IMR-90 (cell line): ENCODE results near the gene CDKL4. TPM values are rescaled to one million over a fixed set of nuclear protein-coding genes. Genes with fewer than 3 reads are reported as not detected.

Experiments
- ATAC-seq: fragments of 200-7000 bp; cut with Tn5 transposase; 2 replicates; pipeline ENCODE4 v1.9.1; 2020; ENCODE audit warnings: low read depth, mild to moderate bottlenecking, moderate library complexity
- BruUV-seq: library from RNA; stranded (reverse); fragments of 400-500 nt; replicated peaks from 2 replicates; lab custom pipeline; 2021; lab: Mats Ljungman, UMichigan
- CTCF ChIA-PET: fragments of 300-600 bp; formaldehyde crosslinking; extraction: SDS; loops from one replicate; lab custom pipeline; 2021; ENCODE audit warnings: antibody characterized with exemption; lab: Yijun Ruan, JAX
- POLR2A ChIA-PET: fragments of 300-600 bp; sonication (Branson Sonifier 250); formaldehyde crosslinking; loops from one replicate; lab custom pipeline; 2022; ENCODE audit warnings: antibody characterized with exemption; ENCODE audit not compliant: unreplicated experiment; lab: Charles Lee
- DNase-seq: peaks from one replicate; pipeline ENCODE4 v3.0.0; 2013
- H2AFZ ChIP-seq: replicated peaks from 2 replicates; pipeline ENCODE3; 2013; ENCODE audit warnings: low read length, mild to moderate bottlenecking; ENCODE audit not compliant: poor library complexity
- H2AK5ac ChIP-seq: 2 replicates; pipeline ENCODE4 v1.6.1; 2013; ENCODE audit warnings: low read depth, low read length, inconsistent platforms
- H2AK9ac ChIP-seq: replicated peaks from 2 replicates; pipeline ENCODE3; 2013; ENCODE audit warnings: mild to moderate bottlenecking, low read depth, low read length, moderate library complexity; ENCODE audit not compliant: poor library complexity
- H2BK120ac ChIP-seq: 2 replicates; pipeline ENCODE4 v1.6.1; 2013; ENCODE audit warnings: low read depth, low read length, inconsistent platforms
- H2BK15ac ChIP-seq: 3 replicates; pipeline ENCODE4 v1.6.1; 2013; ENCODE audit warnings: low read depth, low read length, inconsistent platforms
- H2BK20ac ChIP-seq: 2 replicates; pipeline ENCODE4 v1.6.1; 2013; ENCODE audit warnings: low read depth, mild to moderate bottlenecking, inconsistent platforms, low read length, moderate library complexity
- H2BK5ac ChIP-seq: 2 replicates; pipeline ENCODE4 v1.6.1; 2013; ENCODE audit warnings: mild to moderate bottlenecking, low read depth, low read length, inconsistent platforms; ENCODE audit not compliant: poor library complexity, severe bottlenecking
- H3K14ac ChIP-seq: replicated peaks from 2 replicates; pipeline ENCODE4 v1.6.1; 2013; ENCODE audit warnings: low read depth, low read length, inconsistent platforms
- H3K18ac ChIP-seq: 2 replicates; pipeline ENCODE4 v1.6.1; 2013; ENCODE audit warnings: low read depth, low read length, control low read depth
- H3K23ac ChIP-seq: 2 replicates; pipeline ENCODE4 v1.6.1; 2013; ENCODE audit warnings: low read depth, low read length, inconsistent platforms
- H3K27ac ChIP-seq: 2 replicates; pipeline ENCODE4 v1.5.1; 2013; ENCODE audit warnings: mild to moderate bottlenecking, control low read depth, low read length; ENCODE audit not compliant: insufficient read depth
- H3K27me3 ChIP-seq: 2 replicates; pipeline ENCODE4 v1.6.1; 2013; ENCODE audit warnings: low read length; ENCODE audit not compliant: control insufficient read depth, insufficient read depth
- H3K36me3 ChIP-seq: 2 replicates; pipeline ENCODE4 v1.6.1; 2013; ENCODE audit warnings: low read length, mixed read lengths; ENCODE audit not compliant: control insufficient read depth, insufficient read depth
- H3K4ac ChIP-seq: 2 replicates; pipeline ENCODE4 v1.6.1; 2013; ENCODE audit warnings: low read depth, low read length, inconsistent platforms
- H3K4me1 ChIP-seq: 2 replicates; pipeline ENCODE4 v1.6.1; 2013; ENCODE audit warnings: low read length, mixed read lengths; ENCODE audit not compliant: control insufficient read depth, insufficient read depth
- H3K4me2 ChIP-seq: 2 replicates; pipeline ENCODE4 v1.6.1; 2013; ENCODE audit warnings: low read depth, mild to moderate bottlenecking, control low read depth, low read length, moderate library complexity
- H3K4me3 ChIP-seq: 2 replicates; pipeline ENCODE4 v1.5.1; 2013; ENCODE audit warnings: low read depth, mild to moderate bottlenecking, control low read depth, low read length, moderate library complexity; ENCODE audit not compliant: insufficient read depth
- H3K56ac ChIP-seq: 2 replicates; pipeline ENCODE4 v1.6.1; 2013; ENCODE audit warnings: low read length, inconsistent platforms; ENCODE audit not compliant: insufficient read depth; ENCODE audit errors: extremely low read depth
- H3K79me1 ChIP-seq, 2 experiments: 2 replicates each; pipeline ENCODE4 v1.6.1; 2013; ENCODE audit warnings: low read length in 2 of 2, inconsistent platforms in 1 of 2, low read depth in 1 of 2
- H3K9ac ChIP-seq: 2 replicates; pipeline ENCODE4 v1.6.1; 2013; ENCODE audit warnings: low read depth, low read length, control low read depth
- H3K9me1 ChIP-seq: 2 replicates; pipeline ENCODE4 v1.6.1; 2013; ENCODE audit warnings: low read length, inconsistent platforms; ENCODE audit not compliant: insufficient read depth
- H3K9me3 ChIP-seq: 2 replicates; pipeline ENCODE4 v1.6.1; 2013; ENCODE audit warnings: low read length; ENCODE audit not compliant: control insufficient read depth, insufficient read depth
- H4K20me1 ChIP-seq: 2 replicates; pipeline ENCODE4 v1.6.1; 2013; ENCODE audit warnings: low read length, inconsistent platforms; ENCODE audit not compliant: insufficient read depth
- H4K5ac ChIP-seq: 2 replicates; pipeline ENCODE4 v1.6.1; 2013; ENCODE audit warnings: mild to moderate bottlenecking, low read depth, low read length, control low read depth
- H4K8ac ChIP-seq, 2 experiments: 2 replicates each; pipeline ENCODE4 v1.6.1; 2013; ENCODE audit warnings: low read depth in 2 of 2, low read length in 2 of 2, control low read depth in 1 of 2, inconsistent platforms in 1 of 2
- H4K91ac ChIP-seq: 2 replicates; pipeline ENCODE4 v1.6.1; 2013; ENCODE audit warnings: low read depth, low read length, inconsistent platforms; ENCODE audit not compliant: insufficient read depth
- BHLHE40 ChIP-seq: fragments of 150-350 bp; IDR thresholded peaks from 2 replicates; pipeline ENCODE4 v1.6.1; 2016; ENCODE audit warnings: mild to moderate bottlenecking, low read depth, low read length
- CEBPB ChIP-seq: IDR thresholded peaks from 2 replicates; pipeline ENCODE4 v1.6.1; 2012; ENCODE audit warnings: low read depth, low read length, improper control_type of control experiment
- CHD1 ChIP-seq: IDR thresholded peaks from 2 replicates; pipeline ENCODE4 v1.6.1; 2012; ENCODE audit warnings: low read depth, low read length, improper control_type of control experiment
- CTCF ChIP-seq: conservative IDR thresholded peaks from 2 replicates; pipeline ENCODE4 v1.5.1; 2012; ENCODE audit warnings: mild to moderate bottlenecking, low read depth, low read length, improper control_type of control experiment
- ELK1 ChIP-seq: fragments of 150-350 bp; IDR thresholded peaks from 2 replicates; pipeline ENCODE4 v1.6.1; 2016; ENCODE audit warnings: low read depth, mild to moderate bottlenecking, low read length, moderate library complexity, borderline replicate concordance
- MXI1 ChIP-seq: IDR thresholded peaks from 2 replicates; pipeline ENCODE4 v1.6.1; 2012; ENCODE audit warnings: low read depth, mild to moderate bottlenecking, low read length, moderate library complexity, borderline replicate concordance
- NFE2L2 ChIP-seq: fragments of 150-350 bp; IDR thresholded peaks from 2 replicates; pipeline ENCODE4 v1.6.1; 2016; ENCODE audit warnings: low read depth, mild to moderate bottlenecking, low read length
- POLR2A ChIP-seq: IDR thresholded peaks from 2 replicates; pipeline ENCODE4 v1.6.1; 2012; ENCODE audit warnings: mild to moderate bottlenecking, low read depth, low read length
- RAD21 ChIP-seq: IDR thresholded peaks from 2 replicates; pipeline ENCODE4 v1.6.1; 2012; ENCODE audit warnings: low read length, improper control_type of control experiment
- RCOR1 ChIP-seq: IDR thresholded peaks from 2 replicates; pipeline ENCODE4 v1.6.1; 2012; ENCODE audit warnings: mild to moderate bottlenecking, low read length, improper control_type of control experiment; ENCODE audit not compliant: insufficient replicate concordance
- RFX5 ChIP-seq: IDR thresholded peaks from 2 replicates; pipeline ENCODE4 v1.8.0; 2012; ENCODE audit warnings: low read depth, mild to moderate bottlenecking, low read length, moderate library complexity
- USF2 ChIP-seq: fragments of 150-350 bp; IDR thresholded peaks from 2 replicates; pipeline ENCODE4 v1.6.1; 2017; ENCODE audit warnings: mild to moderate bottlenecking, antibody characterized with exemption, low read length, low read depth
- WGBS, 2 experiments: methylation state at CpG; one replicate each; pipeline versions ENCODE4 v1.1.5 to v1.1.7; 2013; ENCODE audit warnings: missing lambda C conversion rate in 2 of 2; ENCODE audit not compliant: insufficient read length in 1 of 2; ENCODE audit errors: extremely low coverage in 2 of 2; 5-methylcytosine and 5-hydroxymethylcytosine counted together
- dilution Hi-C: fragments of 300-500 bp; cut with HindIII; formaldehyde crosslinking; loops from one replicate; pipeline ENCODE4 v1.14.3; 2018; ENCODE audit warnings: low sequenced_read_pairs; ENCODE audit not compliant: unreplicated experiment
- in situ Hi-C: fragments of 300-500 bp; cut with MboI; formaldehyde crosslinking; loops from 3 replicates; pipeline ENCODE4 v1.14.3; 2019; ENCODE audit warnings: low sequenced_read_pairs, inconsistent platforms, mixed read lengths
- intact Hi-C: fragments of 100-400 bp; cut with micrococcal nuclease; formaldehyde crosslinking; loops from 2 replicates; pipeline ENCODE4 v1.10.0; 2022
- polyA plus RNA-seq, 3 experiments: library from polyadenylated mRNA; depleted of rRNA; stranded (reverse); fragments of >200 nt; gene quantifications; 2 replicates each; pipeline ENCODE4 v1.2.3, GENCODE V29; 2012; ENCODE audit warnings: low replicate concordance in 1 of 3
- total RNA-seq: library from RNA; depleted of rRNA; stranded (reverse); fragments of >200 nt; gene quantifications from 2 replicates; pipeline ENCODE4 v1.2.3, GENCODE V29; 2012

Gene CDKL4
- total and polyA plus RNA-seq, 2 of the 4 experiments (the other 2 are of a cell fraction), result not detected

- H3K79me1 ChIP-seq, result no peaks in the 10 kb centered on the region
- ChIA-PET CTCF (no interaction called here), POLR2A (no interaction called here)
- H4K91ac ChIP-seq, result no peak overlapping the region
- no peak overlapping the region for H4K8ac ChIP-seq
- no peak overlapping the region for H2AFZ ChIP-seq
- H3K36me3 ChIP-seq, result no peaks in the 10 kb centered on the region
- no CpG with 5 or more reads among the region's 12 CpGs for WGBS, 2 experiments
- no peak overlapping the region for H3K4me3 ChIP-seq
- H3K4me1 ChIP-seq, result no peaks in the 10 kb centered on the region
- no peak overlapping the region for H3K14ac ChIP-seq
- in situ Hi-C loops (no loop called here), dilution Hi-C loops (loop anchor here (25.0 kb wide), 1 partner anchor 129 kb away; no protein-coding TSS in a partner anchor), intact Hi-C loops (no loop called here)
- H3K27me3 ChIP-seq, result no peaks in the 10 kb centered on the region
- H3K56ac ChIP-seq, result no peak overlapping the region
- ATAC-seq, result no peak
- TF ChIP-seq RFX5 (no peak), ELK1 (no peak), CEBPB (no peak), RCOR1 (no peak), CHD1 (no peak), BHLHE40 (no peak), NFE2L2 (no peak), MXI1 (no peak), POLR2A (no peak), CTCF (no peak), RAD21 (no peak), USF2 (no peak)
- no TSS peak for BruUV-seq
- no peak overlapping the region for H3K18ac ChIP-seq
- H2BK120ac ChIP-seq, result no peak overlapping the region
- DNase-seq, result no peak
- H2AK9ac ChIP-seq, result no peak overlapping the region
- no peak overlapping the region for H2AK5ac ChIP-seq
- no peak overlapping the region for H3K4me2 ChIP-seq
- no peaks in the 10 kb centered on the region for H4K20me1 ChIP-seq
- H2BK20ac ChIP-seq, result no peak overlapping the region
- H3K9ac ChIP-seq, result no peak overlapping the region
- no peak overlapping the region for H3K27ac ChIP-seq
- H3K4ac ChIP-seq, result no peak overlapping the region
- H2BK15ac ChIP-seq, result no peak overlapping the region
- no peak overlapping the region for H3K23ac ChIP-seq
- no peaks in the 10 kb centered on the region for H3K9me1 ChIP-seq
- H2BK5ac ChIP-seq, result no peak overlapping the region
- H3K9me3 ChIP-seq, result no peaks in the 10 kb centered on the region
- H4K5ac ChIP-seq, result no peak overlapping the region
Measured at GRCh38 chr2:39216346-39217191, 27.2 kb downstream of the CDKL4 start.
